Measurements from ENCODE around the gene ENTPD6.

GRCh38 chr20:25251558-25251957 is 56.0 kb downstream of the ENTPD6 start:
- TF ChIP-seq PRDM4 (tag by site-specific recombination; IDR thresholded peaks at IDR 0.05): no peak
- TF ChIP-seq ZNF600 (tag by site-specific recombination; IDR thresholded peaks at IDR 0.05): no peak
- TF ChIP-seq CTCF (tag by site-specific recombination; IDR thresholded peaks at IDR 0.05): no peak
- TF ChIP-seq TSHZ1 (tag by site-specific recombination; IDR thresholded peaks at IDR 0.05; ENCODE audit: borderline replicate concordance): no peak
- no peak for TF ChIP-seq ZNF394 (tag by site-specific recombination; IDR thresholded peaks at IDR 0.05; ENCODE audit: borderline replicate concordance)
- TF ChIP-seq ZNF843 (tag by site-specific recombination; IDR thresholded peaks at IDR 0.05): no peak
- TF ChIP-seq ATF2 (tag by site-specific recombination; IDR thresholded peaks at IDR 0.05; ENCODE audit: low read depth): no peak
- no peak for TF ChIP-seq ZBTB17 (tag by site-specific recombination; IDR thresholded peaks at IDR 0.05)
- no peak for TF ChIP-seq ZNF561 (tag by site-specific recombination; IDR thresholded peaks at IDR 0.05; ENCODE audit: borderline replicate concordance)
- no peak for TF ChIP-seq ZNF707 (tag by site-specific recombination; IDR thresholded peaks at IDR 0.05)
- no peak for TF ChIP-seq REST (tag by site-specific recombination; IDR thresholded peaks at IDR 0.05)
- TF ChIP-seq ZNF311 (tag by site-specific recombination; IDR thresholded peaks at IDR 0.05; ENCODE audit: borderline replicate concordance): no peak
- no peak for TF ChIP-seq ZNF341 (tag by site-specific recombination; IDR thresholded peaks at IDR 0.05; ENCODE audit: low read depth)

All from HEK293 (cell line).